Rectal smooth muscle tissue (tissue), 1 donor: ENCODE results near the gene TFB1M.
"Not testable (repeated sequence)": the region's sequence is repeated elsewhere in the genome, so short reads cannot be mapped to it uniquely, and the experiment has no call there.

Source experiments
- H3K27ac ChIP-seq: one replicate; pipeline ENCODE4 v1.7.0; 2013; ENCODE audit warnings: low read depth, low read length, inconsistent platforms
- H3K27me3 ChIP-seq: one replicate; pipeline ENCODE4 v1.7.0; 2013; ENCODE audit warnings: low read length; ENCODE audit not compliant: control insufficient read depth, insufficient read depth
- H3K36me3 ChIP-seq: one replicate; pipeline ENCODE4 v1.7.0; 2013; ENCODE audit warnings: low read length; ENCODE audit not compliant: control insufficient read depth, insufficient read depth
- H3K4me1 ChIP-seq: one replicate; pipeline ENCODE4 v1.7.0; 2013; ENCODE audit warnings: low read length; ENCODE audit not compliant: control insufficient read depth, insufficient read depth
- H3K4me3 ChIP-seq: one replicate; pipeline ENCODE4 v1.7.0; 2013; ENCODE audit warnings: low read length
- H3K9ac ChIP-seq: one replicate; pipeline ENCODE4 v1.7.0; 2013; ENCODE audit warnings: low read length

TFB1M gene

DNA sequence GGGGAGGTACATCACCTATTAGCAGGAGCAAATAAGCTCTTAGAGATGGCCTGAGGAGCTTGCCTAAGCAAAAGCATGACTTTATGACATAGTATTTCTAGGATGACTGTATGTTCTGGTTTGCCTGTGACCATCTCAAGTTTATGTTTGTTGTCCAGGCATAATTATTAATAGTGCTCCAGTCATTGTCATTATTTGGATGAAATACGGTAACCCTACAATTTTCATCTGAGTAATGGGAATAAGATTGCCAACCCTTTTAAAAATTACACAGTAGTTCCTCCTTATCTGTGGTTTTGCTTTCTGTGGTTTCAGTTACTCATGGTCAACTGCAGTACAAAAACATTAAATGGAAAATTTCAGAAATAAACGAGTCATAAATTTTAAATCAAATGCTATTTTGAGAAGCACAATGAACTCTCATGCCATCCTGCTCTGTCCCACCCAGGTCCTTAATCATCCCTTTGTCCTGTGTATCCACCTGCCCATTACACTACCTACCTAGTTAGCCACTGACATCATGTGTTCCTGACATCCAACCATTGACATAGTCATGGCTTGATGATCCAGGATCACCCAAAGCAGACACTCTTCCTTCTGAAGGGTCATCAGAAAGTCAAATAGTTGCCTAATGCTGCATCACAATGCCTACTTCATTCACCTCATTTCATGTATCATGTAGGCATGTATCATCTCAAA is 27.0 kb upstream of the TFB1M start:
- H3K27me3 ChIP-seq = no peaks in the 10 kb centered on the region
- no peak overlapping the region for H3K27ac ChIP-seq
- no peaks in the 10 kb centered on the region for H3K4me1 ChIP-seq
- H3K36me3 ChIP-seq = no peaks in the 10 kb centered on the region
- no peak overlapping the region for H3K4me3 ChIP-seq
- H3K9ac ChIP-seq = no peak overlapping the region

DNA sequence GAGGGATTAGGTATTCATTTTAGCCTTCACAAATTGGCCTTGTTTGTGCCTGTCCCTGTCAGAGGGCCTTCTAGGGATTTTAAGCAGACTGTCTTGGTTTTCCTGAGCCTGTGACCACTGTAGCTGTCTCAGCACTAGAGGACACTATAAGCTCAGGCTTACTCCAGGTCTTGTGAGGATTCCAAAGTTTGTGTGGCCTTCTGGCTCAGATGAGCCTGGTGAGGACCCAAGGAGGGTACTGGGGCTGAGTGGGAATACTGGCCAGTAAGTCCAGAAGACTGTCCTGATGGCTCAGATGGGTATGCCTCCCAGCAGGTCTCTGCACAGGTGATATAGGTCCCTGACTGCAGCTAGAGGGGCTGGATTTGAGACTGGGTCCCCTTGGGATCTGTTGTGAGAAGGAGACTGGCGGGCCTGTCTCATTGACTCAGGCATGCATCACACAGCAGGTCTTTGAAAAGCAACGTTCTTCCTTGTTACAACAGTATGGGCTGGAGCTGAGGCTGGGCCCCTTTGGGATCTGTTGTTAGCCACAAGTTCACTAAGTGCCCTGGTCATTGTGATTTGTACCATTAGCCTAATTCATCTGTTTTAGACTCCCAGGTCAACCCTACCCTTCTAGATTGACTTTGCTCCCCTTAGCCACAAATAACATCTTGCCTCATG is 26.3 kb upstream of the TFB1M start:
- no peaks in the 10 kb centered on the region for H3K27me3 ChIP-seq
- H3K4me1 ChIP-seq = no peaks in the 10 kb centered on the region
- no peak overlapping the region for H3K27ac ChIP-seq
- no peaks in the 10 kb centered on the region for H3K36me3 ChIP-seq
- H3K4me3 ChIP-seq = no peak overlapping the region
- H3K9ac ChIP-seq = no peak overlapping the region

GRCh38 chr6:155339929-155340328 is 25.6 kb upstream of the TFB1M start:
- H3K4me3 ChIP-seq, H3K27ac ChIP-seq, H3K36me3 ChIP-seq, H3K4me1 ChIP-seq, H3K9ac ChIP-seq, H3K27me3 ChIP-seq: not testable (repeated sequence)

GRCh38 chr6:155338237-155338636 is 24.0 kb upstream of the TFB1M start:
- not testable (repeated sequence) for H3K9ac ChIP-seq, H3K27ac ChIP-seq, H3K4me1 ChIP-seq, H3K36me3 ChIP-seq, H3K27me3 ChIP-seq, H3K4me3 ChIP-seq

DNA sequence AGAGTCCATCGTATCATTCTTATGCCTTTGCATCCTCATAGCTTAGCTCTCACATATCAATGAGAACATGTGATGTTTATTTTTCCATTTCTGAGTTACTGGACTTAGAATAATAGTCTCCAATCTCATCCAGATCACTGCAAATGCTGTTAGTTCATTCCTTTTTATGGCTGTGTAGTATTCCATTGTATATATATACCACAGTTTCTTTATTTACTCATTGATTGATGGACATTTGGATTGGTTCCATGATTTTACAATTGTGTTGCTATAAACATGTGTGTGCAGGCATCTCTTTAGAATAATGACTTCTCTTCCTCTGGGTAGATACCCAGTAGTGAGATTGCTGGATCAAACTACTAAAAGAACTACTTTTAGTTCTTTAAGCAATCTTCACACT is 21.0 kb upstream of the TFB1M start:
- no peak overlapping the region for H3K27ac ChIP-seq
- no peak overlapping the region for H3K4me3 ChIP-seq
- no peak overlapping the region for H3K9ac ChIP-seq

DNA sequence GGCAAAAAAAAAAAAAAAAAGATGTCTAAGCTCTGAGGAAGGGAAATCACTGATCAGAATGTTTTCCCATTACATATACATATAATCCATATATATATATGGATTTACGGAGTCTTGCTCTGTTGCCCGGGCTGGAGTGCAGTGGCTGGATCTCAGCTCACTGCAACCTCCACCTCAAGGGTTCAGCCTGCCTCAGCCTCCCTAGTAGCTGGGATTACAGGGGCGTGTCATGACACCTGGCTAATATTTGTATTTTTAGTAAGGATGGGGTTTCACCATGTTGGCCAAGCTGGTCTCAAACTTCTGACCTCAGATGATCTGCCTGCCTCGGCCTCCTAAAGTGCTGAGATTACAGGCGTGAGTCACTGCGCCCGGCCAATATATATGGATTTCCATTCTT is 19.8 kb upstream of the TFB1M start:
- not testable (repeated sequence) for H3K27ac ChIP-seq, H3K4me3 ChIP-seq, H3K36me3 ChIP-seq, H3K27me3 ChIP-seq, H3K9ac ChIP-seq, H3K4me1 ChIP-seq

More for the DNA sequence above, 21.0 kb upstream of the TFB1M start:
- Histone ChIP-seq H3K36me3 (no peaks in the 10 kb centered on the region), H3K27me3 (no peaks in the 10 kb centered on the region), H3K4me1 (no peaks in the 10 kb centered on the region)

GRCh38 chr6:155333414-155333813 is 19.1 kb upstream of the TFB1M start:
- Histone ChIP-seq H3K4me3 (no peak overlapping the region), H3K4me1 (no peaks in the 10 kb centered on the region), H3K36me3 (no peaks in the 10 kb centered on the region), H3K27me3 (no peaks in the 10 kb centered on the region), H3K27ac (no peak overlapping the region), H3K9ac (no peak overlapping the region)

DNA sequence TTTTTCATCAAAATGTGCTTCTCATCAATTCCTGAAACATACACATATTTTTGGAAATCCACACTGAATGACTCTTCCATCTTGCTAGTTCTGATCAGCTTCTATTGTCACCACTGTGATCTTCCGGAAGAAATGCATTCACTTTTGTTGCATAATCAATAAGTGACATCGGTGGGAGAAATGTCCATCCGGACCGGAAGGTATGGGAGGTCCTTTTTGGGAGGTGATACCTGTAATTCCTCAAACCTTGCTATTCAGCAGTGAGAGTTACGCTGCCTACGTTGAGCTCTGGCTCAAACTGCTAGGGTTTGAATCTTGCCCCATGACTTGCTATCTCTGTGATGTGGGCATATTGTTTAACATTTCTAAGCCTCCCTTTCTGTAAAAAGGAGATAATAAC is 16.6 kb upstream of the TFB1M start:
- Histone ChIP-seq H3K4me3 (no peak overlapping the region), H3K4me1 (no peaks in the 10 kb centered on the region), H3K27me3 (no peaks in the 10 kb centered on the region), H3K27ac (no peak overlapping the region), H3K36me3 (no peaks in the 10 kb centered on the region), H3K9ac (no peak overlapping the region)

DNA sequence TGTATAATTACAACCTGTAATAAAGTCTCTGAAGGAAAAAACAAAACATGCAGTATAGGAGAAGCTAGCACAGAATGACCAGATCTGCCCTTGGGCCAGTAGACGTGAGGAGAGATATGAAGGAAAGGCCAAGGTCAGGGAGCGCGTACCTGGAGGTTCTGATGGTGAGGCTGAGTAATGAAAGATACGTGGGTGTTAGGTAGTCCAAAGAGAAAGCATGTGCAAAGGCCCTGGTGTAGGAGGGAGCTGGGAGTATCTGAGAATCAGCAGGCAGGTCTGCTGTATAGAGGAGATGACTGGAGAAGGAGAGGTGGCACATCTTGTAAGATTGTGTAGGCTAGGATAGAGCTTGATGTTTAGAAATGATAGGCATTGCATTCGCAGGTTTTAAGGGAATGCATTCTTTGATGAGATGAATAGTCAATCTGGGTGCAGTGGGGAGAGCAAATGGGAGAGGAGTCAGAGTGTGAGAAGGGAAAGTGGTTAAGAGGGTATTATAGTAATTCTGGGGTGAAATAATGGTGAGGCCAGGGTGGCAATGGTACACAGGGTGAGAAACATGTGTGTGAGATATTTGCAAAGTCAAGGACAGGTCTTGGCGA is 15.9 kb upstream of the TFB1M start:
- no peaks in the 10 kb centered on the region for H3K36me3 ChIP-seq
- H3K9ac ChIP-seq = no peak overlapping the region
- H3K27me3 ChIP-seq = no peaks in the 10 kb centered on the region
- H3K4me3 ChIP-seq = no peak overlapping the region
- H3K27ac ChIP-seq = no peak overlapping the region
- no peaks in the 10 kb centered on the region for H3K4me1 ChIP-seq

DNA sequence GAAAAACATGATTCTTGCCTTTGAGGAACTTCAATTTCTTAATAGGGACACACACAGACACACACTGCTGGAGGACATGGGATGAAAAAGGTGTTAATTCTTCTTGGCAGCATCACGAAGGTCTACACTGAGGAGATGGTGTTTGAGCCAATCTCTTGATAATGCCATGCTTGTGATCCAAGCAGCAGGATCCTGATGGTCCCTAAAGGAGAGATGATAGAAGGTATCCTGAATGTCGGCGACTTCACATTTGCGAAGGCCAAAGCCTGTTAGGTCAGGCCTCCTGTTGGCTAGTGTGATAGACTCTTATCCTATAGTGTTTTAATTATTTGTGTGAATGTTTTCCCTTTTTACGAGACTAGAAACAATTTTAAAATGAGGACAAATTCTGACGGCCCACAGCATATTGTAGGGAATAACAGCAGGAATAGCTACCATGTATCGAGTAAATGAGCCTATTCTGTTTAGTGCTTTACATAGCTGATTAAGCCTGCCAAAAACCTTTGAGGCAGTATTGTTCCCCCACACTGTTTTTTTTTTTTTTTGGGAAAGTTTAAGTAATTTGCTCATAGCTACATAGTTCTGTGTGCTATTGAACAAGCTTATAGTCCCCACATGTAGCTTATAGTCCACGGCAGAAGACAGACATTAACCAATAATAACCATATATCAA is 15.3 kb upstream of the TFB1M start:
- Histone ChIP-seq H3K9ac (no peak overlapping the region), H3K4me3 (no peak overlapping the region), H3K27me3 (no peaks in the 10 kb centered on the region), H3K27ac (no peak overlapping the region), H3K4me1 (no peaks in the 10 kb centered on the region), H3K36me3 (no peaks in the 10 kb centered on the region)

- Histone ChIP-seq H3K27me3 (no peaks in the 10 kb centered on the region), H3K4me3 (no peak overlapping the region), H3K9ac (no peak overlapping the region), H3K4me1 (no peaks in the 10 kb centered on the region), H3K36me3 (no peaks in the 10 kb centered on the region), H3K27ac (no peak overlapping the region)
These were observed 14.5 kb upstream of the TFB1M start for GRCh38 chr6:155328539-155329459.

GRCh38 chr6:155328074-155328538 is 13.8 kb upstream of the TFB1M start:
- no peak overlapping the region for H3K4me3 ChIP-seq
- no peak overlapping the region for H3K27ac ChIP-seq
- no peaks in the 10 kb centered on the region for H3K27me3 ChIP-seq
- no peaks in the 10 kb centered on the region for H3K4me1 ChIP-seq
- no peak overlapping the region for H3K9ac ChIP-seq
- H3K36me3 ChIP-seq = no peaks in the 10 kb centered on the region
